GOT3 (cell line): ENCODE data around the gene RCOR3.

Experiments
- DNase-seq: peaks from one replicate; lab custom pipeline; 2025; ENCODE audit warnings: mixed read lengths; lab: John Stamatoyannopoulos, UW

The RCOR3 gene

DNA sequence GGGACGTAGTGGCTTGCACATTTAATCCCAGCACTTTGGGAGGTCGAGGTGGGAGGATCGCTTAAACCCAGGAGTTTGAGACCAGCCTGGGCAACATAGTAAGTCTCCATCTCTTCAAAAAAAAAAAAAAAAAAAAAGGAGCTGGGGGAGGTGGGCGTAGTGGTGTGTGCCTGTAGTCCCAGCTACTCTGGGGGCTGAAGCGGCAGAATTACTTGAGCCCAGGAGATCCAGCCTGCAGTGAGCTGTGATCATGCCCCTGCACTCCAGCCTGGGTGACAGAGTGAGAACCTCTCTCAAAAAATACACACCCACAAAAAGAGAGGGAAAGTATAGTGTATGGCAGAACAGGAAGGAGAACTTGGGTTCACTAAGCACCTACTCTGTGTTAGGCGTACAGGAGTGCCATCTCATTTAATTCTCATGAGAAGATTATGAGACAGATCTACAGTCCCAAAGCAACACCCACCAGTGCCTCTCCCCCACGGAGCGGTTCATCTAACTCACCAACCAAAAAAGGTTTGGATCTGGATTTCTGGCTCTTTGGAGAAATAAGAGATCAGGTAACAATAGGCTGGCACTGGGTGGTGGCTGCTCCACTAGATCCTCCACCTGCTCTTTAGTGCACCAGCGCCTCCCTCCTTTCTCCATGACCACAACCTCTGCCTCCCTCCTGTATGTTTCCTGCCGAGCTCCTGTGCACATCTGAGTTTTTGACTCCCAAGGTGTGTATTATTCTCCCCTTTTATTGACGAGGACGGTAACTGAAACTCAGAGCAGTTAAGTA is 66.0 kb downstream of the RCOR3 start:
- no peak for DNase-seq

DNA sequence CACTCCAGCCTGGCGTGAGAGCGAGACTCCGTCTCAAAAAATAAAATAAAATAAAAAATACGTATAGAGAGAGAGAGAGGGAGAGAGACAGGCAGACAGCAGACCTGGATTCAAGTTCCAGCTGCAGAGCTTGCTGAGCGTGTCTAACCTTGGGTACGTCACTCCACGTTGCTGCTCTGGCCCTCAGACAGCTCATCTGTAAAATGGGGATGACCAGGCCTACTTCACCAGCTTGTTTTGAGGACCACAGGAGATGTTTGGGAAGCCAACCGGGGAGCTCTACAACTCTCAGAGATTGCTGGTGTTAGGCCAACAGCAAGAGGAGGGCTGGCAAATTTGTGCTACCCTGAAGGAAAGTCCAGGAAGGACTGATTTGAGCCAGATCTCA is 67.0 kb downstream of the RCOR3 start:
- no peak for DNase-seq

DNA sequence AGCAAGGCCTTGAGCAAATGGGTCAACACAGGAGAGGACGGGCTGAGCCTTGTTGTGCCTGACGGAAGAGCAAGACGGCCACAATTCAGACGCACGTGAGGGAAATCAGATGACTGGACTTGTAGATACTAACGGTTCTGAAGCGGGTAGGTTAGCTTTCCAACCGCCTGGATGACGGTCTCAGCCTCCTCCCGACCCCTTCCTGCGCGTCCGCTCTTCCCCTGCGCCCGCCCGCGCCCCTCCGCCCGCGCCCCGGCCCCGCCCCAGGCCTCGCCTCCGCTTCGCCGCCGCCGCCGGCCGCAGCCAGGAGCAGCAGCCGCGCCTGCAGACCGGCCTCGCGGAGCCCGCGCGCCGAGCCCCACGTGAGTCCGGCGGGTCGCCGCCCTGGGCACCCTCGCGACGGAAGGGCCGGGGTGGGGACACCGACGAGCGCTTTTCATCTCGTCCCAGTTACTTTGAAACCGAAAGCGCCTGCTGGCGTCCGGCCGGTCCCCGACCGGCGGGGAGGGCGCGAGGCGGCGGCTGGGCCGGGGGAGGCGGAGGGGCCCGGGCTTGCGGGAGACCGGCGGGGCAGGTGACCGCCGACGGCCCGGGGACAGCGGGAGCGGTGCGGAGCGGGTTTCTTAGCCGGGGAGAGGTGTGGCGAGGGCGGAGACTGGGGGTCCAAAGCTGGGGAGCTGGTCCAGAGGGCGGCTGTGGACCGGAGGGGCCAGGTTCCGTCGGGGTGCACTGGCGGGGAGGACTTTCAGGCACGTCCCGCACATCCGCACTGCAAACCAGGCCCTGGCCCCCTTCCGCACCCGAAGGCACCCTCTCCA is 67.6 kb downstream of the RCOR3 start, which contains the start of gene TRAF5:
Gene TRAF5, plus strand, starts transcription at position 306 of the 818 bp plus-strand sequence. CDS start 26,407 bp downstream, outside the sequence.
- no peak for DNase-seq

DNA sequence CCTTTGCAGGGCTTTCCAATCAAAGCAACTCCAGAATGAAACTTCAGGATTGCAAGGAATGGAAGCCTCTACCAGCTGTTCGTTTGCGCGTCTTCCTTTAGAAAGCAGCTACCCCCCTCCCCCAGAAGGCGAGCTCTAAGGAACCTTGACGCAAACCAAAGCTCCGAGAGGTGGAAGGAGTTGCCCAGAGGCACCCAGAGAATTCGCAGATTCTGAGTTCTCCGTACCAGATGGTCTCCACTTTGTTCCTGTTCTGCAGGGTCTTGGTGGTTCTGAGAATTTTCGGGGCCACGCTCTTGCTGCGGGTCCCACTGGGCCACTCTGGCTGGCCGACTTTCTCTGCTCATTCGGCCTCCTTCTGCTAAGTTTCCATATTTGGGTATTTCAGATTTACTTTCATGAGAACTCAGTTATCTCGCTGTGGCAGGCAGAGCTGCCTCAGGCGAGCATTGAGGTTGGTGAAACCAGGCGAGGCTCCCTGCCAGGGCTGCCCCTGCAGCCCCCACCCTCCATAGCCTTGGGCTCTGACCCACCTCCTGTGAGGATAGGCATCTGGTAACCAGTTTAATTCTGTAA is 68.3 kb downstream of the RCOR3 start:
- DNase-seq, result no peak

DNA sequence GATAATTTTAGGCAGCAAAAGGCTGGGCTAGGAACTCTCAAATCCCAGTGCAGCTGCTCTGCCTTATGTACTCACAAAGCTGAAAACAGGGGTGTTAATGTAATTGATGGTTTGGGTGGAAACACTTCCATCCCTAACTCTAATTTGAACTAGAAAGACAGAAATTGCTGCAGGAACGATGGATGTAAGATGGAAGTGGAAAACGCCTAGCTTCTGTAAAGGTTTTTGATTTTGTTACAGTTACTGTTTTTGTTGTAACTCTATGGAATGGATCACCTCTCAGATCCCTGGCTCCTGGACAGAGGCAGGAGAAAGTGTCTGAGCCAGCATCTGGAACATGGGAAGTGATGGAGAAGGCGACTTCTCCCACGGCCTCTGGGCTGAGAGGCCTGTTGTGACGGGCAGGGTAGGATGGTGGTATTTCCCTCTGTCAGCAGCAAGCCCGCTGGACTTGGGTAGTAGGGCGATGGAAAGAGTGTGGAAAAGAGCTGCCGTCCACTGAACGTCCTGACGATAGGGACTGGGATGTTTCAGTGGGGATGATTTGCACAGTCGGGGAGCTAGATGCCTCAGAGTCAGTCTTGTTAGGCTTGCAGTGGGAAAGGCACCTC is 69.0 kb downstream of the RCOR3 start:
- no peak for DNase-seq

DNA sequence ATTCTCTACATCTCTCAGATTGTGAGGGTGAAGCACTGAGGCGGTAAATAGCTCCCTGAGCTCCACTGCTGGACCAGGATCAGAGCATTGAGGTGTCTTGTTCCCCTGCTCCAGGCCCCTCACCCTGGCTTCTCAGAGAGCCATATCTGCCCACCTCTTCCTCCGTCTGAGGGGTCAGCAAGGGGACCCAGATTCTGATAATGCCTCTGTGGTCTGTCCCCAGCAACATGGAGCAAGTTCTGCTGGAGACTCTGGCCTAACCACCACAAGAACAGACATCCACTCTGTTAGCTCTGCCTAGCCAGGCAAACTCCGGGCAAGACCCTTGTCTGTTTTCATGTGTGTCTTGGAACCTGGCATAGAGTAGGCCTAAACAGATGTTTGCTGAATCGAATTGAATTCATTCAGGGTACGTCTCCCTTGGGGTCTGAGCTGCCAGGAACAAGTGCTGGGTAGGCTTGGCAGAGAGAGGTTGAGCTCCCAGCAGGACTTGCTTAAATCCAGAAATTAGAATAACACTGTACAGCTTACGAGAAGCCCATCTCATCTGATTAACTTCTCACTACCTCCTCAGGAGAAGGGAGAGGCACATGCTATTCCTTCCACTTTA is 69.8 kb downstream of the RCOR3 start:
- no peak for DNase-seq

DNA sequence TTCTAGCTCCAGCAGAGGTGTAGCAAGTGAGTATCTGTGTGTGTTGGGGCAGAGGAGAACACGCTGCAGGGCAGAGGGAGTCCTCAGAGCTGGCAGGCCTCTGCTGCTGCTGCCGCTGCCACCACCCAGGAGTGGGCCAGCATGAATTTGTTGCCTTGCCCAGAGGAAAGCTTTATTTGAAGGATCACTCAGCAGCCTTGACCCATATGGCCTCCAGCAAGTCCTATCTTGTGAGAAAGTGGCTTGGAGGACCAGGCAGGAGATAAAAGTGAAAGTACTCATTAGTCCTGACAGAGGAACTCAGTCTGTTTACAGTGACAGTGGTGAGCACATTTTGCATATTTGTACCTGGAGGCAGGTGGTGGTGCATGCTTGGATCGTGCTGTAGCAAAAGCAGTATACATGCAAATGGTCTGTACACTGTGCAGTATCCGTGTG is 70.6 kb downstream of the RCOR3 start:
- DNase-seq, result no peak

DNA sequence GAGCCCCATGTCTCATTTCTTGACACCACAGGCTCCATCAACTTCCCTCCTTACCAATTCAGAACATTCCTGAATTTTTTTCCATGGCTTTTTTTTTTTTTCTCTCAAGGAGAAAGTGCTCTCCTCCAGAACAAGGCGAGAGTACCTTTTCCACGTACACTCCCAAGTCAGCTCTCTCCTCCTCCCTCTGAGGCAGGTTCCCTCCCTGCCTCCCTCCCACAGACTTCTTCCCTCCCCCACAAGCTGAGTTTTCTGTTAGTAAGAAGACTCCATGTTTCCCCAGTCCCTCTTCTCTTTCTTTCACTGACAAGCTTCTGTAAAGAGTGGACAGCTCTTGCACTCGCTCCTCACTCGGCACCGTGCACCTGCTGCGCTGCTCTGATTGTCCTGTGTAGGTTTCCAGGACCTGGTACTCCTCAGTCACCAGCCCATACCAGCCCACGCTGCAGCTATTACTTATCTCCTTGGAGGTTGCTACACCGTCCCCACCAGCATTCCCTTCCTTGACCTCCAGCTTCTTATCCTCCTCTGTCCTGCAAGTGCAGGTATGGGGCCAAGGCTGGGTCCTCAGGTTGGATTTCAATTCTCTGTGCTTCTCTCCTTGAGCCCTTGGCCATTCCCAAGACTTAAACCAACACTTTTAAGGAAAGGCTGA is 71.2 kb downstream of the RCOR3 start:
- DNase-seq, result no peak

DNA sequence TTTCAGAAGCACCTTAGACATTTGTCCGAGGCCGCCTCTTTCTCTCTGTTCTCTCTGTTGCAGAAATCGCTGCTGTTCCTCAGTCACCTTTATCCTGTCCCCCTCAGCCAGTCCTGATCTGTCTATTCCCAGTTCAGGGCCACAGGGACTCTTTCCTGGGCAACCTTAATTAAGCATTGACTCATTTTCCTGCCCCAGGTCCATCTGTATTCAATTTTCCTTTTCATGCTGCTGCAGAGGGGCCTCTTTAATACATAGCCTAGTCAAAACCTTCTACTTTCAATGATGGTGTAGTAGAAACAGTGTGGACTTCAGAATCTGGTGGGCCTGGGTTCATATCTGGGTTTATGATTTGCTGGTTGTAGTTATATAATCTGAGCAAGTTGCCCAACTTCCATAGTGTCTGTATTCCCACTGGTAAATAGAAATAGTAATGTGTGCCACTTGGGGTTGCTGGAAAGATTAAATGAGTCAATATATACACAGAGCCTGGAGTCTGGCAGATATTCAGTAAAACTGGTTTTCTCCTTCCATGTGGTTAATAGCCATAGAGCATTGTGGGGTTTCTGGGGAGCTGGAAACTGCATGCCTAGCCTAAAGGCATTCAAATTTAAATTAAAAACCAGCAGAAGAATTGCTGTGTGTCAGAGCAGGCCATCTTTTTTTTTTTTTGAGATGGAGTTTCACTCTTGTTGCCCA is 72.0 kb downstream of the RCOR3 start:
- DNase-seq, result no peak

DNA sequence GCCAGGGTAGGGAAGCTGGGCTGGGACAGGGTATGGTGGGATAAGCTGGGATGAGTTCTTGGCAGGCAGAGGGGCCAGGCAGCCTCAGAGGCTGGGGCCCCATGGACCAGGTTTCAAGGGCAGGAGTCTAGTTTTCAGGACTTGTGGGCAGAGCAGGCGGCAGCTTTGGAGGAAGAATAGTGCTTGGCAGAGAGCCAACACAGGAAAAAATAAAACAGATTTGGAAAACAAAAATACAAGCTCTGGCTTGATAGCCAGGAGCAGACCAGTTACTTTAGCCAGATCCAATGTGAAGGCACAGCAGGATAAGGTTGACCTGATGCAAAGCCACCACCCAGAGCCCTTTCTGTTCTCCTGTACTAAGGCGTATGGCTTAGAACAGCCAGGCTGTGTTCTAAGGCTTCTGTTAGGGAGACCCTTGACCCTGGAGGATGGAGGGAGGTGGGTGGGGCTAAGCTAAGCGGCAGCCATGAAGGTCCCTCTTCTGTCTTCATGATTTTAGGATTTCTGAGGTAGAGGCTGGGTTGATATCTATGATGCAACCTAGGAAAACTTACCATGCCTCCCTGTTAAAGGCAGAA is 73.0 kb downstream of the RCOR3 start:
- DNase-seq, result no peak

DNA sequence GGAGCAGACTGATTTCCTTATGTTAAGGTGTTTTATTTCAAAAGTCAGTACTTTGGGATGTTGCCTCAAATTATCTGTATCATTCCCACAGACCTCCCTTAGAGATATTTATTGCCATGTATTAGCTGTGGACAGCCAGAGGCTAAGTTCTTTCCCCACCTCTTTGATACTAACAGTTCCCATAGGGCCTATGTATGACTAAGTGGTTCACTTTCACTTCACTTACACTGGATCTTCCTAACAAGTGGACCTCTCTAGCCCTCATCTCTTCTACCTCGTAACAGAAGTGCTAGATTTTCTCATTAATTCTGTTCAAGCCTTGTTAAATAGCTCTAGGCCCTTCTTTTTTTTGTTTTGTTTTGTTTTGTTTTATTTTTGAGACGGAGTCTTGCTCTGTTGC is 73.7 kb downstream of the RCOR3 start:
- no peak for DNase-seq

DNA sequence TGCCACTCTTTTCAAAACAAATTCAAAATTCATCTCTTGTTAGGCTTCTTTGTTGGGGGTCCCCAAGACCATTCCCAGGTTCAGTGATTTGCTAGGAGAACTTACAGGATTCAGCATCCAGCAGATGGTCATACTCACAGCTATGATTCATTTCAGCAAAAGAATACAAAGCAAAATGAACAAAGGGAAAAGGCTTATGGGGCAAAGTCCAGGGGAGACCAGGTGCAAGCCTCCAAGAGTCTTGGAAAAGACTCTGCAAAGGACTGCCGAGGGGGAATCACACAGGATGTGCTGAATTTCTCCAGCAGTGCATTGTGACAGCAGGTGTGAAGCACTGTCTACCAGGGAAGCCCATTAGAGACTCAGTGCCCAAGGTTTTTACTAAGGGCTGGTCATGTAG is 74.7 kb downstream of the RCOR3 start:
- DNase-seq, result no peak

DNA sequence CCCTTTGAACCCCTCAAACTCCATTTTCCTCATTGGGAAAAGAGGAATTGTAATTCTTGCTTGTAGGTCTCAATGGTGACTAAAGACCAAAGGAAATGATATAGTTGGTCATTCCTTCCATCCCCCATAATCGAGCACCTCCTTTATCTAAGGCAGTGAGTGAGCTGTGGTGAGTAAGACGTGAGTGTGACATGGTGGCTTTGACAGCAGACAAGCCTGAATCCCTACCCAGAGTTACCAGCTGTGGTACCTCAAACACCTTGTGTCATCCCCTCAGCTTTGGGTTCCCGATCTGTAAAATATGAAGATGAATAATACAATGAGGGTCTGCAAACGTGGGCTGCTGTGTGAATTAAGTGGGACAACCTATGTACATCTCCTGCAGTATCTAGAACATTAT is 75.8 kb downstream of the RCOR3 start:
- no peak for DNase-seq

DNA sequence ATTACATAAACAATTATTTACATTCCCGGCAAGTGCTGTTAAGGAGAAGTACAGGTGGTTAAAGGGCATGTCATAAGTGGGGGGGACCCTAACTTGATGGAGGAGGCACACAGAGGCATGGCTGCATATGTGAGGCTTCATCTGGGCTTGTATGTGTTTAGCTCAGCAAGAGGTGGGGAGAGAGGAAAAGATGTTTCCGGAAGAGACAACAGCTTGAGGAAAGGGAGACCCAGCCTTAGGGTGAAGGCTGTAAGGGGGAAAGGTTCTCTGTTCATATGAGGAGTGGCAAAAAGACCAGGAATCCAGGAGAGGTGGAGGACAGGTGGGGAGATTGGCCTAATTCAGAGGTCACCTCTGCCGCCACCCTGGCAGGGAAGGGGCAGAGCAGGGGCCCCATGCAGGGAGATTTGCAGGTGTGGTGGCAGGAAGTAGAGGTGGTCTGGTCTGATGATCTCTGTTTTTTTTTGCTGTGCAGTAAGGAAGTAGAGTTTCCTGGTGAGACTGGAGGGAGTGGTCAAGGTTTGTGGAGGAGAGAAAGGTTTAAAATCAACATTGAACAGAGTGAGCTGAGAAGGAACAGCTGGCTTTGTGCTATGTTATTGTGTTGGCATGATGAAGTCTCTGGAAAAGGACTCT is 76.5 kb downstream of the RCOR3 start:
- no peak for DNase-seq

DNA sequence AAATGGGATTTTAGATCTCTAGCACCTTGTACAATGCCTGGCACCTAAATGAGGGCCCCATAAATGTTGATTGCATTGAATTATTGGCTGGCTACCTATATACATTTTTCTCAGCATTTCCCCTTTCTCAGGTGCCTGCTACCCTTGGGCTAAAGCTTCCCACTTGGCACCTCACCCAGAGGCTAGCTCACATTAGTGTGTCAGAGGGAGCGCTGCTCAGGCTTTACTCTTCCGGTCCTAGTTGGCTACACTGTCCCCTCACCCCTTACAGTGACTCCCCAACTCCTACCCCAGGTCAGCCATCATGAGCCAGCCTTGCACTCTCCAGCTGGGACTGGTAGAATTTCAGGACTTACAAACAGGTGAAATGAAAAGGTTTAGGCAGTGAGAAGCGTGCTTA is 77.0 kb downstream of the RCOR3 start:
- no peak for DNase-seq

DNA sequence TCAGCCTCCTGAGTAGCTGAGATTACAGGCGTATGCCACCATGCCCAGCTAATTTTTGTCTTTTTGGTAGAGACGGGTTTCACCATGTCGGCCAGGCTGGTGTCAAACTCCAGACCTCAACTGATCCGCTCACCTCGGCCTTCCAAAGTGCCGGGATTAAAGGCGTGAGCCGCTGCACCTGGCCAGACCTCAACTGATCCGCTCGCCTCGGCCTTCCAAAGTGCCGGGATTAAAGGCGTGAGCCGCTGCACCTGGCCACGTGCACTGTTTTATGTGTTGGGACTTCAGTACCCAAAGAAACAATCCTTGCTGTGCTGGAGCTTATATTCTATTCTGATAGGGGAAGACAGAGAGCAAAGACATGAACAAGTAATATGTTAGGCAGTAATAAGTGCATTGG is 77.6 kb downstream of the RCOR3 start:
- DNase-seq, result no peak

DNA sequence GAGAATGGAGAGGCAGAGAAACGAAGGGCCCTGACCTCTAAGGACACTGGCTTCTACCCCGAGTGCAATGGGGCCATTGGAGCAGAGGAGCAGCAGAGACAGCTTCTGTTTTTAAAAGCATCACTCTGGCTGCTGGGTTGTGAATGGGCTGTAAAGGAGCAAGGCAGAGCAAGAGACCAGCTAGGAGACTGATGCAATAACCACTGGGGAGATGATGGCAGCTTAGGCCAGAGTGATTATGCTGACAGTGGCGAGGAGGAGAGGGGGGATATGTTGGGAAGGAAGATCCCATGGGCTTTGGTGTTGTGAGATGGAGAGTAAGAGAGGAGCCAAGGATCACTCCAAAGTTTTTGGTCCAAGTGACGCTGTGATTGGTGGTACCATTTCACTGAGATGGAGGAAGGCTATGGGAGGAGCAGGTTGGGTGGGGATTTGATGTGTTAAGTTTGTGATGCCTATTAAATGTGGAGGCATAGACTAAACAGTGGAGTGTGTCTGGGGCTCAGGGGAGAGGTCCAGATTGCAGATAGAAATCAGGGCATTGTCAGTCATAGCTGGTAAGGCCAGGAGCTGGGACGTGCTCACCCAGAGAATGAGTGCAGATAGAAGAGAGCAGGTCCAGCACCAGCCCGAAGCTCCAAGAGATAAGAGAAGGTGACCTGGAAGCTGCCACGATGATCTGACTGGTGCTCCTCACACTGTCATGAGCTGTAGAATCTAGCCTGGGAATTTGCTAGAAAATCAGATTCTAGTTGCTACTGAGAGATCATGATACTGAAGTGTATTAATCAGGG is 78.5 kb downstream of the RCOR3 start:
- no peak for DNase-seq

DNA sequence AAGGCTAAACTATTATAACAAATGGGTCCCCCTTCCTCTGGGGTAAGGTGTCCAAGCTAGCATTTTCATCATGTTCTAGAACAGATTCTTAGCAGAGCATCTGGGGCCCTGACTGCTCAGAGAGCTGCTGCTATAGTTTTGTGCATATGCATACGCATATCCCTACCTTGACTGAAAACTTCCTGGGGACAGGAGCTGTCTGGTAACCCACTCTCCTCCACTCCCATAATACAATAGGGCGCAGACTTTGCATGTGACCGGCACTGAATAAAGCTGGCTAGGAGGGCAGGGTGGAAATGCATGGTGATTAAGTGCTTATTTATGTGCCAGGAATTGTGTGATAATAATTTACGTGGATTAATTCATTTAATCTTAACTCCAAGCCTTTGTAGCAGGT is 79.1 kb downstream of the RCOR3 start:
- DNase-seq, result no peak

DNA sequence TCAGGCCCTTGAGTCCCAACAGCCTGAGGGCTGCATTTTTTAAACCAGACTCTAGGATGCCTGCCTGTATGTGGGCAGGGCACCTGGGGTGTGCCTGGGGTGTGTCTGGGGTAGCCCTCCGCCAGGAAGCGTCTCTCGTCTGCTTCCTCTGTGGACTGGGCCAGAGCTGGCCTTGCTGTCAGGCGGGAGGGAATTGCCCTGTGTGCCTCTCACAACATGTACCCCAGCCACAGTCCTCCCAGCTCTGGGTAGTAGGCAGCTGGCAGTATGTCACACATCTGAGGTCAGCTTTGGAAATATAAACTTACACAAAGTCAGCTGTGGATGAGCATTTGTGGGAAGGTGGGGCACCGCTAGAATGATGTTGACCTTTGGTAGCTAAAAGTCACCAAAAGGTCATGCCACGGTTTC is 80.5 kb downstream of the RCOR3 start:
- DNase-seq, result no peak
